Dedifferentiated amniotic fluid mesenchymal stem cell (primary cell): ENCODE data around the gene PABPC3.

Experiments used
- DNase-seq: peaks from one replicate; pipeline ENCODE4 v3.0.0-alpha.2; 2016; ENCODE audit errors: extremely low spot score

PABPC3 gene

DNA sequence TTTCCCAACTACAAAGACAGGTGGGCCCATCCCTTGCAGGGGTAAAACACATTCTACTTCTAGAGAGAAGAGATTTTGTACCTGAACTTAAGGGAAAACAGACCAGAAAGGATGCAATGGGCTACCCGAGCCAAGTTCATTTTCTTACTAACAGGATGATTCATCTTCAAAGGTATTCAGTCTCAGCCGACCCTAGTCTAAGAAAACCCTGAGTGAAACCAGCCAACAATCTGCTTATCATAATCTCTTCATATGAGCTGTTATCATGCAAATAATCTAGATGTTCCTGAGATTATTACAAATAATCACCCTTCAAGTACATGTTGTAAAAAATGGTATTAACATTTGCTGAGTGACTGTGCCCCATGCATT, 15.6 kb downstream of the PABPC3 start:
- DNase-seq, result no peak

DNA sequence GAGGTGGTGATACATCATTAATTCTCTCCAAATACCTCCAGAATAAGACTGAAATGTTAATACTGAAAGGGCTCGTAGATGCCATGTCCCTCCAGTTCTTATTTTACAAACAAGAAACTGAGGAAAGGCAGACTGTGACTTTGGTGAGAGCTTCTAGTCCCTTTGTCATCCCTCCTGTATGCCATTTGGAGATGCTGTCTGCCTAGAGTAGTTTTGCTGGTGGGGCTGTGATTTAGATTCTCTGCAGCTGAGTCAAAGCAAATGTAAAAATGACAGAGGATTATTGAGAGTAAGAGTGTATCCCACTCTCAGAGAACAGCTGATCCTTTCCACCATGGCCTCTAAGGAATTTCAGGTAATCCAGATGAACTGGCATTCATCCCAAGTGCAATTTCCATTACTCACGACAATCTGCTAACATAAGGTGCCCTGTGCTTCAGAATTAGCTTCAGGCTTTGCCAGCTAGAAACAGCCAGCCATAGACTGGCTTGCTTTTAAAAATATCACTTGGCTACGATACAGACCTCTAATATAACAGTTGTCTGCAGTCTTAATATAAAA, 16.8 kb downstream of the PABPC3 start:
- no peak for DNase-seq

DNA sequence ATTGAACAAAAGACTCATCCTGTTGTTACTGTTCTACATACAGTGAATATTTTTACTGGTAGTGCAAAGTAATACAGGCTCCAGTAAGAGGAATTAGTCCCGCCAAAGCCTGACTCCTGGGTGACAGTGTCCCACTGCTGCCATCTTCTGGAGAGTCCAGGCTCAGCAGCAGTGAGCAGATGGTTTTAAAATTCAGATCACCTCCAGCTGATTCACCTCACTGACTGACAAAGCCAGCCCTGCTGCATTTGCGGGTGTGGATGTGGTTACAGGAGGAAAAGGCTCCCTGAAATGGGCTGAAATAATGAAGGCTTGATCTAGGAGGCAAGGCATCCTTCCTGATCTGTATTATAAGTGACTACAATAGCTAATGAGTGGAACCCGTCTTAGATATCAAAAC, 18.3 kb downstream of the PABPC3 start:
- DNase-seq, result peak; percentile 71

DNA sequence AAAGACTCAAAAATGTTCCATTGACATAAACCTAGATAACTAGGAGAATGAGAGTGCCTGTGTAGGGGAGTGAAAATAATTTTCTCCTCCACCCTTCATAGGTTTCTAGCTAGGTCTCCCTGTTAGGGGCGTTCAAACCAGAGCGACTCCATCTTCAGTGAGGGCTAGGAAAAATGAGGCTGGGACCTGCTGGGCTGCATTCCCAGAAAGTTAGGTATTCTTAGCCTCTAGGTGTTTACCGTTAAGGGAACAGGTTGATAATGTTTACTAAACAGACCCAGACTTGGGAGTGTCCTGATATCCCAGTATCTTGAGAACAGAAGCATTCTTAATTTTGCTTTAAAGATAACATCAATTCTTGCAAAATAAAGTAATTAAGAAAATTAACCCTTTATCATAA, 20.1 kb downstream of the PABPC3 start:
- DNase-seq, result no peak

DNA sequence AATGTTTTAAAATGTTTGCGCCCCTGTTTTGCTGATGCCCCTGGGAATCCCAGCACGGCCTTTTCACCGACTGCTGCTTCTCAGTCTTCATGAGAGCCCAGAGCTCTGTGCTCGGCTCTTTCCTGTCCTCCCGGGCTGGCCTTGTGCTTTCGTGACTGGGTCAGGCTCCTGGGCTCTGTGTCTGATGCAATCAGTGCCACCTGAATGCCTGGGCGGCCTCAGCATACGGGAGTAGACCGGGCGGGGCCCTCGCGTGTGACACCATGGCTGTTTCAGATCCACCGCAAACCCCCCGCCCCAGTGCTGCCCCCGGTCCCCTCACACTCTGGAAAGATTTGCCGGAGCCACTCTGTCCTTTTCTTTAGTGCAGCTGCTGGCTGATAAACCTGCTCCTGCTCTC, 21.4 kb downstream of the PABPC3 start:
- no peak for DNase-seq

DNA sequence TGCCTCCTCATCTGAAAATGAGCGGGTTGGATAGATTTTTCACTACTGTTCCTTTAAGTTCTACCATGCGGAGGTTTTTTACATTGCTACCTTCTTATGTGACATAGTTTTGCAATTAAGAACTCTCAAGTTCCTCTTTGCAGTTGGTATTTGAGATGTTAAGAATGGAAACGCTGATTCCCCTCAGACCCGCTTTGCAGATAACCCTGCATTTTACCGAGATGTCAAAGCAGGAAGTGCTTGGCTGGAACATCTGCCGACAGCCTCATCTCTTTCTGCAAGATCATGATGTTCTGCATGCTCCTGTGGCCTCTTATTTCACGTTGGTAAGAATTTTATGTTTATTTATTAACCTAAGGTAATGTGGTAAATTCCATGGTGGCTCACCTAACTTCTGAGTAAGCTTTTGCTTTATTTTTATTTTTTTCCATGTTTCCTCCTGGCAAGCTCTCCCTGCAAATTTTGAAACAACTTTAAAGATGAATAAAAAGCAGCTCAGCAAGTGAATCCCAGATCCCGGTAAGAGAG, 22.5 kb downstream of the PABPC3 start:
- no peak for DNase-seq

DNA sequence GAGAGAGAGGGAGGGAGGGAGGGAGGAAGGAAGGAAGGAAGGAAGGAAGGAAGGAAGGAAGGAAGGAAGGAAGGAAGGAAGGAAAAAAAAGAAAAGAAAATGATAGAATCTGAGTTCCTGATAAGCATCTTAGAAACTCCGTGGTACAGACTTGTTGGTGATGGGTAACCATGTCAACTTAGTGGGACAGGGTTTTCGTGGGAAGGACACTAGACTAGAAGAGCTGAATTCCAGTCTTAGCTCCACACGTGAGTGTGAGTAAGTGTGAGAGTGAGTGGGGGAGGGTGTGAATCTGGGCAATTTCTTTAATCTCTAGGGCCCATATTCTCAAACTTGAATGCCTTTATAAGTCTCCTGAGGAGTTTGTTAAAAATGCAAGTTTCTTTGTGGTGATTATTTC, 35.0 kb downstream of the PABPC3 start:
- no peak for DNase-seq

DNA sequence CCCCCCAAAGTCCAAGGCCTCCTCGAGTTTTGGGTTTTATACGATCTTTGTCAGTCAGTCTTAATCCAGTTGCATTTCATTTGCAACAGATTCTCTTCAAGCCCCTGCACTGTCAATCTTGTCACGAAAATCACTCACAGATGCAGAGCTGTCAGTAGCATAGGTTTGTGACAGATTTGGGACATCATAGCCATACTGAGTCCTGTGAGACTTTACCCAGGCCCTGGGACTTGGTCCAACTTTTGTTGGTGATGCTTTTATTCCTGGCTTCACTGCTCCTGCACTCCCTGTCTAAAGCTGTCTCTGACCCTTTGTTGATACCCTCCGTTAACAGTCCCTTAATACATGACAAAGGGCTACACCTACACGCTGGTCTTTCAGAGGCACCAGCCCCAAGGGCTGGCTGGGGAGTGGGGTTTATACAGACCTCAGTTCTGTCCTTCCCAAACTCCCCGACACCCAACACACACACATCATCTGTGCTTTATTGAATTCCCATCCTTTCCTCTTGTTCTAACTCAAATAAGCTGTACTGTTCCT, 36.0 kb downstream of the PABPC3 start:
- no peak for DNase-seq

DNA sequence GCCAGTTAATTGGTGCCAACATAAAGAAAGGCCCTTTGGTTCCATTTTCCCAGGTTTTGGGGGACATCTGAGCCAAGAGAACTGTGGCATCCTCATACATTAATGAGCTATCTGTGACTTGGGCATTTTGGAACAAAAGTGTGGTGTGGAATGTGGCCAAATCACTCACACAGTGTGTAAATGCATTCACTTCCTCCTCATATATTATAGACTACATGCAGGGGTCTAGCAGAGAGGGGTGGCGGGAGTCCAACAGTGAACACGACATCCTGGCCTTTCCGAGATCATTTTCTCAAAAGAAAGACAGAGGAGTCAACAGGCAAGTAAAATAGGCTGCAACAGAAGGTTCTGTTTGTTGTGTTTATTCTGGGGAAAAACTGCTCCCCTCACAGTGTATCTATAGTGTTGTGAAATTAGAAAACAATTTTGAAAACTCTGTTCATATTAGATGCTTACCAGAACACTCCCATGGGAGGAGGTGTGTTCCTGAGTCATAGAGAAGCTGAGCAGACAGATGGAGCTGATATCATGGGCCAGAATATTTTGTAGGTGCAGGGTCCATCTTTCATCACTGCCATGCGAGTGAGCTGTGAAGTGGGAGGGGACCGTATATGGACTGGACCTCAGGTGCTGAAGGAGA, 36.9 kb downstream of the PABPC3 start:
- DNase-seq, result no peak

DNA sequence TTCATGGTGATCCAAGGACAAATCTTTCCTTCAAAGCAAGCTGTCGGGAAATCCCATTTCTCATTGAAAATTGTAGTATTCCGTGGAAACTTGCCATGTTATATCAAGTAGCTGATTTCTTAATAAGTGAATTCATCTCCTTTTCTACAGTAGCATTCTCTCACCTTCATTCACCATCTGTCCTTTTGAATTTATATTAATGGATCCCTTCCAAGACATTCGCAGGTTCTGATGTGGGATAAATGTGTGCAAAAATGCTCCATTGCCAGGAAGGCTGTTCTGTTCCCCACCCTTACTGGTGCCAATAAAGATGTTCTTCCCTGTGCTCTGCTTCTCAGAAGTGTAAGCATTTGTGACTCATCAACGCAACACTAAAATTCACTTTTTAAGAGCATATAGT, 40.0 kb downstream of the PABPC3 start:
- no peak for DNase-seq

DNA sequence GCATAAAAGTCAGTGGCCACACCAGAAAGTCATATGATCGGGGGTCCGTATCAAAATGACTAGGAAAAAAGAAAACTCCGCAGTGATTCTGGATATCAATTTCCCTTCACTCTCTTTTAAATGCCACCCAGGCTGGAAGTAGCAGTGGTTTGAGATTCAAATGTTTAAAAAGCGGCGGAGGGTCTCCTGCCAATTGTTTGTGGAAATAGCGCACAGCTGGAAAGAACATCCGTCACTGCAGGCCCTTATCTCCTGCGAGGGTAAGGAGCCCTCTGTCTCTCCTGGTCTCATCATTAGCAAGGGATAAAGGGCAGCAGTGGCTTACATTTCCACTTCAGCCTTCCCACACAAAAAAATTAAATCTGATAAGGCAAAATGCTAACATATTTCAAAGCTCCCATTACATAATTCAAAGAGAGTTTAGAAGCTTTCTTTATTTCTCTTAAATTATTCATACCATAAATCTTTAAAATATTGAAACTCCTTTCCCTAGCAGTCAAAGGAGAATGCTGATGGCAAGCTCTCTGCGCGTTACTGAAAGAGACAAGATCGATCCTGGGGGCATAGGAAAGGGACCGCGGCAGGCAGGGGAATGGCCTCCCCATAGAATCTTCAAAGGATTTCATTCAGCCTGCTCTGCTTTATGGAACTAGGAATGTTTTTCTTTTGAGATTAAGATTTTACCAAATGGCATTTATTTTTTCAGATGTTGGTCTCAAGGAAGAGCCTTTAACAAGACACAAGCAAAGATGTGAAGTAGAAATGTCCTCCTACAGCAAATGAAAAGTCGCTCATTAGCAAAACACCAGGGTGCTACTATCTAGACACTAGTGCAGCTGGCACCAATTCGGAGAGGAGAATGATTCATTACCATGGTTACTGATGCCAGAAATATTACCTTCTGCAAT, 41.2 kb downstream of the PABPC3 start:
- no peak for DNase-seq

DNA sequence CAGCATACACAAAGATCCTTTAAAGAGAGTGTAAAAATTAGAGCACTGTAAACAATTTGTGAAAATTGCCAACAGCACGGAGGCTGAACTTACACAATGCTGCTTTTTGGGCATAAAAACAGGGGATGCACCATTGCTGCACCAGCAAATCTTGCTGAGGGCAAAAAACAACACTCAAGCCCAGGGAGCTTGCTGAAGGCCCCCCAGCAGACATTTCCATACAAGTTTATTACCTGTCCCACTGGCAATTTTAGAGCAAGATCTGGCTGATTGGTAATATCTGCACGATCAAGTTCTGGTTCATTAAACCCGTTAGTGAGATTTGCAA, 41.8 kb downstream of the PABPC3 start:
- DNase-seq, result no peak

DNA sequence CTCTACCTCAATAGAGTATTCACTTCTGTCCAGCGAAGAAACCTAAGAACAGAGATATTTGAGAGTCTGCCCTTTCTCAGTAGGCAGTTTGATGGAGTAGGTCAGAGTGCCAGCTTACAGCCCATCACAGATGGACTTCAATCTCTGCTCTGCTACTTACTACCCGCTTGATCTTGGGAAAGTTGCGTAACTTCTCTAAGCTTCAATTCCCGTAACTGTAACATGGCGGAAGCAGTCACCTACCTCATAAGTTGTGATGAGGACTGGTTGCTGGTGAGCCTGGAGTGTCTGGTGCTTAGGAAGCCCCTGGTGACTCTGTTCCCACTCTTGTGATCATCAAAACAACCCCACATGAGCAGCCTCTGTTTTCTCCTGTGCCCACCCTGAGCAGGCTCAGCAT, 45.1 kb downstream of the PABPC3 start:
- DNase-seq, result no peak

DNA sequence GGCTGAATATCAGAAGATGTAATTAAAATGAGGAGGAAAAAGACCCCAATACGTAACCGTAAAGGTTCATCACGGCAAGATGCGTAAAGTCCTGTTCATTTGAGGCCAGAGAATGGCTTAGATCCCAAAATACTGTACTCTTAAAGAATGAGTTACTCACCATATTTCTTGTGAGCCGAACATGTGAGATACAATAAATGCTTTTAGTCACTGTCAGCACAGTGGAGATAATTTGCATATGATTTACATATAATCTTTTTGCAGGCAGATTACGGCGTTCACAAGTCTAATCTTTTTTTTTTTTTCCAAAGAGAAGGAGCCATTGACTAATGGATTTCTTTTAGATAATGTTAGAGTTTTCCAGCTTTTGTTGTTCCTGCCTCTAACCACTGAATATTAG, 47.8 kb downstream of the PABPC3 start:
- no peak for DNase-seq

DNA sequence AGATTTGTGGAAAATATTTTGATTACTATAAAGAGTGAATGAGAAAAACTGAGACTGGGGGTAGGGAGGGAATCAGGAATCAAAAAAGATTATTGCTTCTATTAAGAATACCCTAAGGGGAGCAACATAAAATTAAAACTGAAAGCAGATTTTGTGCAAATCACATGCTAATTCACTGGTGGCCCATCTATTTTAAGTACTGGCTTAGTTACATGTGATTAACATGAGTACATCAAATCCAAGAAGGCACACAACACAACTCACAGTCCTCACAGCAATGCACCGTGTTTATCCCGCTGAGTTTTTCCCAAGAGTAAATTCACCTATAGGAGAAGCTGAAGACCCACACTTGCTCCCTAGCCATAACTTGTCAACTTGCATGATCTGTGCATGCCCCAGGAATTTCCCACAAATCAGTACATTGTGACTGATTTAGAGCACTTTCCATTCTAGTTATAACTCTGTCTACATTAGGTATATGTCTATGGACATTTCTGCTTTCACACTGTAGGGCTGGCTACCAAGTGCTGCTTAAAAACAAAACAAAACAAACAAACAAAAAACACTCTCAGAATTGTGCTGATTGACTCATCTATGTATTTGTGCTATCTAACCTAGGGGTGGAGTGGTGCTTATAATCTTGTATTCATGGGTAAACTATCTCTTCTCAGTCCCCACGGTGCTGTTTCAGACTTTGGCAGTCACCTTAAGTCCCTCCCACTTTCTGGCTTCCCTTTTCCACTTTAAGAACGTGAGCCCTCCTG, 51.9 kb downstream of the PABPC3 start:
- no peak for DNase-seq

DNA sequence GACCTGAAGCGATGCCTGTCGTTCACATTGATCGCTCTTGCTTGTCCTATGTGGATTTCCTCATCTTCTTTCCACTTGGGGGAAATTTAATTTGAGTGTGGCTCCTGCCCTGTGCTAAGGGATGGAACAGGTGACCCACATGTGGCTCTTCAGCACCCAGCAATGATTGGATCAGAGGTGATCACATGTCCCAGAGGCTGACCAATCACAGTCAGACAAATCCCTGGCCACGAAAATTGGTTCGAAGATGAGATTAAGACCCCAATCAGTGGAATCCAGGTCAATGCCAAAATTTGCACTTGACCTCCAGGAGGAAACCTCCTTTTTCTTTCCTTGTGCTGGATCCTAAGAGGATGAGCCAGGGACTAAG, 52.5 kb downstream of the PABPC3 start:
- DNase-seq, result no peak
